K562 (cell line): ENCODE measurements around the gene LRRC58. TPM values are rescaled to one million over a fixed set of nuclear protein-coding genes. Genes with fewer than 3 reads are reported as not detected.

Source experiments
- ATAC-seq: fragments of 200-7000 bp; cut with Tn5 transposase; 3 replicates; pipeline ENCODE4 v1.9.1; 2020; ENCODE audit warnings: moderate library complexity
- BruUV-seq: library from RNA; stranded (reverse); fragments of 400-500 nt; replicated peaks from 2 replicates; lab custom pipeline; 2021; lab: Mats Ljungman, UMichigan
- CTCF ChIA-PET: fragments of 300-600 bp; formaldehyde crosslinking; extraction: SDS; loops from one replicate; lab custom pipeline; 2021; ENCODE audit warnings: low intra/inter-chr PET ratio; lab: Yijun Ruan, JAX
- POLR2A ChIA-PET: fragments of 300-600, 350-650 bp; sonication (Branson Sonifier 250); formaldehyde crosslinking; extraction: SDS; loops from one replicate; lab custom pipeline; 2021; ENCODE audit warnings: antibody characterized with exemption, inconsistent platforms; lab: Yijun Ruan, JAX
- DNase-seq, 4 experiments: peaks; one replicate each; pipeline versions ENCODE4 v3.0.0 to v3.0.0-alpha.2; 2011 to 2018; ENCODE audit warnings: low spot score in 3 of 4, mixed read lengths in 3 of 4; ENCODE audit errors: extremely low read depth in 1 of 4
- FAIRE-seq: peaks from 2 replicates; lab custom pipeline; 2011; peaks lifted over from hg19 to GRCh38; lab: Jason Lieb, UNC
- H2AFZ ChIP-seq: 2 replicates; pipeline ENCODE4 v1.6.0; 2011; ENCODE audit warnings: low read depth, low read length, control low read depth, inconsistent platforms
- H3K27ac ChIP-seq: fragments of 200-600 bp; 3 replicates; pipeline ENCODE4 v1.8.0; 2011; ENCODE audit warnings: low read depth, mild to moderate bottlenecking, control low read depth, inconsistent platforms, low read length, moderate library complexity, mixed read lengths; ENCODE audit errors: extremely low read depth
- H3K27me3 ChIP-seq, 2 experiments: fragments of 300-600 bp in 1 of 2; 2 replicates in 1 of 2; 3 replicates in 1 of 2; pipeline versions ENCODE4 v1.6.0 to v1.8.0; 2011; ENCODE audit warnings: inconsistent platforms in 2 of 2, low read length in 2 of 2, mild to moderate bottlenecking in 1 of 2, mixed read lengths in 1 of 2, moderate library complexity in 1 of 2; ENCODE audit not compliant: control insufficient read depth in 2 of 2, insufficient read depth in 2 of 2
- H3K36me3 ChIP-seq: fragments of 300-600 bp; 3 replicates; pipeline ENCODE4 v1.8.0; 2011; ENCODE audit warnings: mild to moderate bottlenecking, low read length, inconsistent platforms; ENCODE audit not compliant: control insufficient read depth, insufficient read depth
- H3K4me1 ChIP-seq, 2 experiments: fragments of 200-600 bp in 1 of 2; replicated peaks in 1 of 2; 2 replicates in 1 of 2; 3 replicates in 1 of 2; pipeline versions ENCODE4 v1.5.1 to v1.8.0; 2011; ENCODE audit warnings: inconsistent platforms in 2 of 2, low read length in 2 of 2, mild to moderate bottlenecking in 1 of 2, mixed read lengths in 1 of 2, moderate library complexity in 1 of 2; ENCODE audit not compliant: control insufficient read depth in 2 of 2, insufficient read depth in 2 of 2
- H3K4me2 ChIP-seq: 2 replicates; pipeline ENCODE4 v1.6.1; 2011; ENCODE audit warnings: low read length, control low read depth, inconsistent platforms, mixed read lengths; ENCODE audit not compliant: insufficient read depth
- H3K4me3 ChIP-seq: fragments of 200-600 bp; sonication (generic), shearing (Covaris generic); 2 replicates; pipeline ENCODE4 v1.5.1; 2016; ENCODE audit warnings: control low read depth, inconsistent platforms
- H3K79me2 ChIP-seq: fragments of 200-600 bp; 3 replicates; pipeline ENCODE4 v1.8.0; 2011; ENCODE audit warnings: low read length, inconsistent platforms; ENCODE audit not compliant: control insufficient read depth, insufficient read depth
- H3K9ac ChIP-seq, 2 experiments: 2 replicates each; pipeline versions ENCODE4 v1.6.0 to v1.6.1; 2011; ENCODE audit warnings: low read depth in 2 of 2, low read length in 2 of 2, control low read depth in 1 of 2, inconsistent platforms in 1 of 2, mild to moderate bottlenecking in 1 of 2, mixed read lengths in 1 of 2; ENCODE audit not compliant: insufficient read depth in 1 of 2
- H3K9me1 ChIP-seq: one replicate; pipeline ENCODE4 v1.6.0; 2011; ENCODE audit warnings: inconsistent platforms, mild to moderate bottlenecking, low read length, moderate library complexity; ENCODE audit not compliant: control insufficient read depth, insufficient read depth
- H3K9me3 ChIP-seq: replicated peaks from 2 replicates; pipeline ENCODE4 v1.5.1; 2011; ENCODE audit warnings: low read depth, low read length, inconsistent platforms; ENCODE audit not compliant: control insufficient read depth, insufficient read depth
- H4K20me1 ChIP-seq: replicated peaks from 2 replicates; pipeline ENCODE4 v1.6.1; 2011; ENCODE audit warnings: low read length, inconsistent platforms, mixed read lengths; ENCODE audit not compliant: control insufficient read depth, insufficient read depth
- CBX8 ChIP-seq: fragments of 200-600 bp; sonication (generic); IDR thresholded peaks from 2 replicates; pipeline ENCODE4 v1.6.1; 2012; ENCODE audit warnings: borderline replicate concordance, mixed run types, low read depth, mild to moderate bottlenecking, moderate library complexity, mixed read lengths, low read length, control low read depth, inconsistent platforms; ENCODE audit not compliant: poor library complexity, severe bottlenecking; ENCODE audit errors: extremely low read depth
- CC2D1A ChIP-seq: fragments of 450-650 bp; IDR thresholded peaks from 2 replicates; pipeline ENCODE4 v1.6.1; 2017; ENCODE audit warnings: mild to moderate bottlenecking
- E2F8 ChIP-seq: fragments of 450-650 bp; IDR thresholded peaks from 2 replicates; pipeline ENCODE4 v1.7.1; 2018; ENCODE audit warnings: mild to moderate bottlenecking, low read depth; ENCODE audit not compliant: partially characterized antibody
- ETS2 ChIP-seq: IDR thresholded peaks from 2 replicates; pipeline ENCODE4 v1.6.1; 2016; ENCODE audit warnings: borderline replicate concordance, missing genetic modification characterization, mild to moderate bottlenecking, moderate library complexity, missing compliant biosample characterization; ENCODE audit not compliant: poor library complexity, severe bottlenecking
- ETV5 ChIP-seq: sonication (generic); formaldehyde crosslinking; IDR thresholded peaks from 2 replicates; pipeline ENCODE4 v1.4.0; 2020; ENCODE audit warnings: low read depth, mild to moderate bottlenecking, missing genetic modification reagents
- EWSR1 ChIP-seq: fragments of 450-650 bp; IDR thresholded peaks from 2 replicates; pipeline ENCODE4 v1.6.1; 2018; ENCODE audit warnings: borderline replicate concordance, mild to moderate bottlenecking, low read depth, moderate library complexity; ENCODE audit not compliant: partially characterized antibody
- ILF3 ChIP-seq: fragments of 450-650 bp; IDR thresholded peaks from 2 replicates; pipeline ENCODE4 v1.6.1; 2018; ENCODE audit warnings: antibody characterized with exemption, mild to moderate bottlenecking, moderate library complexity, borderline replicate concordance
- KLF1 ChIP-seq: fragments of 450-650 bp; IDR thresholded peaks from 2 replicates; pipeline ENCODE4 v1.6.1; 2016; ENCODE audit warnings: missing genetic modification characterization, missing compliant biosample characterization
- MECOM ChIP-seq: fragments of 250-450 bp; sonication (Bioruptor Pico); IDR thresholded peaks from 2 replicates; pipeline ENCODE4 v1.8.0; 2022; ENCODE audit warnings: inconsistent platforms
- NFIX ChIP-seq: fragments of 250-450 bp; sonication (Bioruptor Pico); IDR thresholded peaks from 2 replicates; pipeline ENCODE4 v1.4.0; 2020; ENCODE audit warnings: low read depth, mild to moderate bottlenecking, moderate library complexity
- NRF1 ChIP-seq, 2 experiments: fragments of 450-650 bp; IDR thresholded peaks in 1 of 2; conservative IDR thresholded peaks in 1 of 2; 2 replicates each; pipeline ENCODE4 v1.6.1; 2014; ENCODE audit warnings: mild to moderate bottlenecking in 2 of 2
- POU5F1 ChIP-seq: fragments of 150-350 bp; IDR thresholded peaks from 2 replicates; pipeline ENCODE4 v1.6.1; 2014; ENCODE audit warnings: borderline replicate concordance, low read length, low read depth, mild to moderate bottlenecking; ENCODE audit not compliant: partially characterized antibody
- PTRF ChIP-seq: fragments of 450-650 bp; IDR thresholded peaks from 2 replicates; pipeline ENCODE4 v1.6.1; 2016; ENCODE audit warnings: mild to moderate bottlenecking, missing genetic modification characterization, missing compliant biosample characterization
- SOX6 ChIP-seq: fragments of 450-650 bp; IDR thresholded peaks from 2 replicates; pipeline ENCODE4 v1.6.1; 2014; ENCODE audit warnings: mild to moderate bottlenecking
- ZNF384 ChIP-seq: IDR thresholded peaks from 2 replicates; pipeline ENCODE4 v1.6.1; 2012; ENCODE audit warnings: low read depth, low read length, improper control_type of control experiment
- ZNF780A ChIP-seq: fragments of 250-450 bp; sonication (Bioruptor Pico); IDR thresholded peaks from 2 replicates; pipeline ENCODE4 v1.5.0; 2021; ENCODE audit warnings: mild to moderate bottlenecking
- WGBS: fragments of 100-300 bp; shearing (Covaris generic); methylation state at CpG from one replicate; pipeline ENCODE4 v1.1.6; 2016; ENCODE audit warnings: low coverage, mixed read lengths; ENCODE audit not compliant: insufficient coverage; ENCODE audit errors: missing lambda C conversion rate; 5-methylcytosine and 5-hydroxymethylcytosine counted together
- in situ Hi-C: fragments of 300-500 bp; cut with MboI; formaldehyde crosslinking; loops from 4 replicates; pipeline ENCODE4 v1.15.0; 2018; ENCODE audit warnings: inconsistent platforms, mixed read lengths
- intact Hi-C: fragments of 100-400 bp; cut with micrococcal nuclease; formaldehyde crosslinking; loops from 2 replicates; pipeline ENCODE4 v1.14.2; 2022
- polyA plus RNA-seq, 8 experiments: library from polyadenylated mRNA; depleted of rRNA in 4 of 8; stranded (reverse) in 5 of 8; unstranded in 3 of 8; fragments of >200 nt; fragmentation: Nextera tagmentation in 2 of 8; fragmentation: Illumina TruSeq in 1 of 8; extraction: Ambion mirVana in 2 of 8; extraction: Trizol in 1 of 8; gene quantifications; 2 replicates each; pipeline versions ENCODE4 v1.2.1 to v1.2.3, GENCODE V29; 2011 to 2014; ENCODE audit warnings: inconsistent platforms in 1 of 8, missing spikeins in 1 of 8
- total RNA-seq, 7 experiments: library from RNA; depleted of rRNA in 6 of 7; stranded (reverse); fragments of >200 nt in 6 of 7; fragmentation: Illumina TruSeq in 2 of 7; extraction: Trizol in 2 of 7; gene quantifications; 2 replicates each; pipeline versions ENCODE4 v1.2.1 to v1.2.3, GENCODE V29; 2011 to 2021; ENCODE audit warnings: low replicate concordance in 1 of 7
- TF ChIP-seq, protein P1 (sequence below), 3 experiments: fragments of 200-800 bp in 1 of 3; sonication (Bioruptor generic) in 1 of 3; sonication (generic) in 1 of 3; formaldehyde crosslinking in 1 of 3; IDR thresholded peaks; 2 replicates each; pipeline versions ENCODE4 v1.6.1 to v1.8.0; 2016 to 2022; ENCODE audit warnings: mild to moderate bottlenecking in 2 of 3, missing compliant biosample characterization in 2 of 3, missing genetic modification characterization in 2 of 3, missing genetic modification reagents in 1 of 3

LRRC58 gene
- total and polyA plus RNA-seq, 9 of the 15 experiments (the other 6 are each of a cell fraction or from before 2014, with no cell fraction given): 5.6 to 26.6 (median 14.8) TPM

GRCh38 chr3:120348991-120349854 lies at the start of gene LRRC58 (continued):
- TF ChIP-seq E2F8 (no peak), ETS2 (tag) (no peak), KLF1 (no peak), MECOM (no peak), CC2D1A (no peak), SOX6 (peak; percentile 39; the same call in 1 of the 2 replicates), PTRF (tag) (no peak)

DNA sequence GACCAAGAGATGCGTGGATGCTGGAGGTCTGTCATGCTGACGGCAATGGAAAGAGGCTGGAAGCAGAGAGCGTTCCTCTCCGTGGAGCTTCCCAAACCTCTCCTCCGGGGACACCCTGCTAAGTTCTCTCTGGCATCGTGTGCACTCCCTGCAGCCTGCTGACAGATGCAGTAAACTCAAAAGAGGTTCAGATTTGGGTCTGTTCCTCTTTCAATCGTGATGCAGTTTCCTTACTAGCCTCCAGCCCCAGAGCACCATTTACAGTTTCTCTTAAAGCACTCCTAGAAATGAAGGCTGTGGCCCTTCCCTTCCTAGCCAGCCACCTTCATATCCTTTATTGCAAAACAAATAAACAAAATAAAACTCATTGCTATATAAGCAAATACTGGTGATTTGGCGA lies 47.3 kb upstream of the LRRC58 start:
- Histone ChIP-seq H3K27me3 (peaks cover 0 to 6% of the 10 kb centered on the region in 2 experiments; a peak in 1 of 5 replicates), H3K4me3 (no peak overlapping the region), H3K4me2 (no peak overlapping the region), H2AFZ (no peak overlapping the region), H3K9me1 (no peaks in the 10 kb centered on the region), H3K4me1 (no peaks in the 10 kb centered on the region), H4K20me1 (no peaks in the 10 kb centered on the region), H3K27ac (no peak overlapping the region), H3K79me2 (no peaks in the 10 kb centered on the region), H3K9ac (no peak overlapping the region), H3K36me3 (no peaks in the 10 kb centered on the region), H3K9me3 (no peaks in the 10 kb centered on the region)
- BruUV-seq: no TSS peak
- 0% methylated on average over 7 of the region's 8 CpGs for WGBS
- ATAC-seq (no peak), FAIRE-seq (no peak), DNase-seq (no peak)
- intact Hi-C loops: no loop called here
- ChIA-PET CTCF (no interaction called here), POLR2A (no interaction called here)
- in situ Hi-C loops: no loop called here
- no peak for TF ChIP-seq CBX8
- no peak for TF ChIP-seq NRF1 (conservative IDR thresholded peaks at IDR 0.05 in 1 of 2, IDR thresholded peaks at IDR 0.05 in 1 of 2)
- no peak for TF ChIP-seq NFIX
- no peak for TF ChIP-seq ZNF384
- no peak for TF ChIP-seq ILF3
- no peak for TF ChIP-seq POU5F1
- no peak for TF ChIP-seq EWSR1
- no peak for TF ChIP-seq ETV5 (CRISPR knock-in tag)
- TF ChIP-seq ZNF780A: no peak
- TF ChIP-seq, protein P1, sequence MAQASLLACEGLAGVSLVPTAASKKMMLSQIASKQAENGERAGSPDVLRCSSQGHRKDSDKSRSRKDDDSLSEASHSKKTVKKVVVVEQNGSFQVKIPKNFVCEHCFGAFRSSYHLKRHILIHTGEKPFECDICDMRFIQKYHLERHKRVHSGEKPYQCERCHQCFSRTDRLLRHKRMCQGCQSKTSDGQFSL (CRISPR knock-in tag; IDR thresholded peaks at IDR 0.05): no peak
- TF ChIP-seq, protein P1 (tag; IDR thresholded peaks at IDR 0.05): no peak
